Right ventricle myocardium superior (tissue), 1 donor: Measurements from ENCODE around the gene SDHC. TPM values are rescaled to one million over a fixed set of nuclear protein-coding genes. Genes with fewer than 3 reads are reported as not detected.
"Not testable (repeated sequence)": the region's sequence is repeated elsewhere in the genome, so short reads cannot be mapped to it uniquely, and the experiment has no call there.

Source experiments
- ATAC-seq: fragments of 200-7000 bp; cut with Tn5 transposase; one replicate; pipeline ENCODE4 v1.9.1; 2020; ENCODE audit warnings: mild to moderate bottlenecking; ENCODE audit not compliant: poor library complexity
- DNase-seq: peaks from one replicate; pipeline ENCODE4 v3.0.0-alpha.2; 2020
- intact Hi-C: fragments of 100-400 bp; cut with DNase I; formaldehyde crosslinking; loops from one replicate; pipeline ENCODE4 v1.11.2; 2022
- total RNA-seq: library from RNA; stranded (reverse); fragmentation: NEBNext Ultra II Directional; extraction: Animal tissue kit (Norgen Biotek cat#: 25700); gene quantifications from one replicate; pipeline ENCODE4 v1.2.1, GENCODE V29; 2021
- donor health status: DM: no; HTN: yes; CAD: no; lungs with severe emphysema.

The SDHC gene
- total RNA-seq, 1 donor from 2014 or later = 422 TPM

GRCh38 chr1:161404051-161404597 is 89.9 kb downstream of the SDHC start:
- no peak for DNase-seq
- no peak for ATAC-seq
- intact Hi-C loops = loop anchor here (10.0 kb wide), 1 partner anchor 341 kb away; the partner anchor contains the start of gene DUSP12

DNA sequence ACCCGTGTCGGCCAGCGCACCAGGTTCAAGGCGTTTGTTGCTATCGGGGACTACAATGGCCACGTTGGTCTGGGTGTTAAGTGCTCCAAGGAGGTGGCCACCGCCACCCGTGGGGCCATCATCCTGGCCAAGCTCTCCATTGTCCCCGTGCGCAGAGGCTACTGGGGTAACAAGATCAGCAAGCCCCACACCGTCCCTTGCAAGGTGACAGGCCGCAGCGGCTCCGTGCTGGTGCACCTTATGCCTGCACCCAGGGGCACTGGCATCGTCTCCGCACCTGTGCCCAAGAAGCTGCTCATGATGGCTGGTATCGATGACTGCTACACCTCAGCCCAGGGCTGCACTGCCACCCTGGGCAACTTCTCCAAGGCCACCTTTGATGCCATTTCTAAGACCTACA is 92.4 kb downstream of the SDHC start:
- ATAC-seq, DNase-seq: not testable (repeated sequence)
- intact Hi-C loops = loop anchor here (10.0 kb wide), 1 partner anchor 338 kb away; the partner anchor contains the start of gene DUSP12

DNA sequence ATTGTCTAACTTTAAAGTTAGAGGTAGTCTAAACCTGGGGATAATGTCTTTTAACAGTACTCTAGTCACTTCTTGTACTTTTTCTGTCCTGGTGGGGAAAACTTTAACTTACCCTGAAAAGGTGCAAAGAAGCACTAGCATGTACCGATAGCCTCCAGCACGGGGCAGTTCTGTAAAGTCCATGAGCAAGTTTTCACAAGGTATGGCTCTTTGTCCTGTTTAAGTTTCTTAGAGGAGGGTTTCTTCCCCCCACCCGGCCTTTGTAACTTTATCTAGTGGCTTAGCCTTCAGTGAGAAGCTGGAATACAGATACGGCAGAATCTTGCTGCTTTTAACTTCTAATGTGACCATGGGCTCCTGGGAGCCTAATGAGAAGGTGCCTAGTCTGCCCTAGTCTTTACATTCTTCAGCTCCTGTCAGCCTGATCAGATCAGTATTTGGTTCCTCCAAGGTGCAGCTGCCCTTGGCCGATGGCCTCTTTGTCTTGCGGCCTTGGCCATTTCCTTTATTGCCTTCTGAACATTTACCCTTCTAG is 93.3 kb downstream of the SDHC start:
- intact Hi-C loops = loop anchor here (10.0 kb wide), 1 partner anchor 337 kb away; the partner anchor contains the start of gene DUSP12
- ATAC-seq = no peak

GRCh38 chr1:161408429-161409052 is 94.4 kb downstream of the SDHC start:
- no peak for ATAC-seq
- intact Hi-C loops = loop anchor here (10.0 kb wide), 1 partner anchor 336 kb away; the partner anchor contains the start of gene DUSP12
- no peak for DNase-seq

More for the DNA sequence above, 93.3 kb downstream of the SDHC start:
- DNase-seq = no peak

- ATAC-seq, DNase-seq: not testable (repeated sequence)
- intact Hi-C loops = loop anchor here (10.0 kb wide), 1 partner anchor 335 kb away; the partner anchor contains the start of gene DUSP12
Observed at GRCh38 chr1:161409848-161410635, 95.9 kb downstream of the SDHC start.

GRCh38 chr1:161410636-161410970 is 96.4 kb downstream of the SDHC start:
- DNase-seq, ATAC-seq, intact Hi-C loops: not testable (repeated sequence)

Other genes starting within 250 kb of the SDHC start
- 3.3 TPM for gene ARHGAP30, start 244.5 kb upstream of the SDHC start, total RNA-seq
- gene NECTIN4, start 224.8 kb upstream of the SDHC start, total RNA-seq = not detected
- 4.7 TPM for gene KLHDC9, start 216.0 kb upstream of the SDHC start, total RNA-seq
- gene PFDN2, start 196.3 kb upstream of the SDHC start, total RNA-seq = 62.3 TPM
- gene NIT1, start 196.3 kb upstream of the SDHC start, total RNA-seq = 33.8 TPM
- gene DEDD, start 181.7 kb upstream of the SDHC start, total RNA-seq = 26.6 TPM
- 81.0 TPM for gene UFC1, start 160.4 kb upstream of the SDHC start, total RNA-seq
- gene USP21, start 154.9 kb upstream of the SDHC start, total RNA-seq = 19.0 TPM
- gene PPOX, start 148.0 kb upstream of the SDHC start, total RNA-seq = 17.1 TPM
- gene B4GALT3, start 136.9 kb upstream of the SDHC start, total RNA-seq = 20.3 TPM
- 7.0 TPM for gene ADAMTS4, start 115.3 kb upstream of the SDHC start, total RNA-seq
- 308 TPM for gene NDUFS2, start 112.0 kb upstream of the SDHC start, total RNA-seq
- gene FCER1G, start 99.1 kb upstream of the SDHC start, total RNA-seq = 21.5 TPM
- gene APOA2, start 90.8 kb upstream of the SDHC start, total RNA-seq = 1.2 TPM
- gene TOMM40L, start 88.3 kb upstream of the SDHC start, total RNA-seq = 36.9 TPM
- not detected for gene NR1I3, start 76.2 kb upstream of the SDHC start, total RNA-seq
- 0.22 TPM for gene PCP4L1, start 55.6 kb upstream of the SDHC start, total RNA-seq
- gene MPZ, start 4.4 kb upstream of the SDHC start, total RNA-seq = 4.8 TPM
- not detected for gene CFAP126, start 53.5 kb downstream of the SDHC start, total RNA-seq
- 13.6 TPM for gene FCGR2A, start 191.1 kb downstream of the SDHC start, total RNA-seq
- 1.3 TPM for gene HSPA6, start 210.2 kb downstream of the SDHC start, total RNA-seq
- 23.0 TPM for gene FCGR3A, start 235.4 kb downstream of the SDHC start, total RNA-seq